Mesenchymal stem cell (in vitro differentiated cells and primary cell): ENCODE data around the gene SYTL3.

Experiments
- DNase-seq: peaks from one replicate; pipeline ENCODE4 v3.0.0-alpha.2; 2013
- H2AFZ ChIP-seq: one replicate; pipeline ENCODE4 v1.6.1; 2013; ENCODE audit warnings: low read depth, mild to moderate bottlenecking, control low read depth, inconsistent platforms, low read length, moderate library complexity
- H2AK5ac ChIP-seq: 2 replicates; pipeline ENCODE4 v1.6.1; 2013; ENCODE audit warnings: low read length, moderate library complexity, mild to moderate bottlenecking, inconsistent platforms; ENCODE audit not compliant: severe bottlenecking
- H2BK120ac ChIP-seq: one replicate; pipeline ENCODE4 v1.6.1; 2013; ENCODE audit warnings: low read depth, mild to moderate bottlenecking, inconsistent platforms, low read length, moderate library complexity
- H2BK12ac ChIP-seq, 2 experiments: one replicate each; pipeline ENCODE4 v1.6.1; 2013; ENCODE audit warnings: inconsistent platforms in 2 of 2, low read length in 2 of 2, mild to moderate bottlenecking in 2 of 2, moderate library complexity in 2 of 2, control low read depth in 1 of 2
- H2BK15ac ChIP-seq: one replicate; pipeline ENCODE4 v1.6.1; 2013; ENCODE audit warnings: mild to moderate bottlenecking, low read depth, inconsistent platforms; ENCODE audit not compliant: poor library complexity, severe bottlenecking
- H2BK5ac ChIP-seq: 2 replicates; pipeline ENCODE4 v1.6.1; 2013; ENCODE audit warnings: low read depth, mild to moderate bottlenecking, low read length, control low read depth, inconsistent platforms; ENCODE audit not compliant: poor library complexity, severe bottlenecking
- H3K14ac ChIP-seq, 2 experiments: one replicate each; pipeline ENCODE4 v1.6.1; 2013; ENCODE audit warnings: inconsistent platforms in 2 of 2, low read length in 2 of 2, control low read depth in 1 of 2, mild to moderate bottlenecking in 1 of 2, moderate library complexity in 1 of 2
- H3K18ac ChIP-seq, 2 experiments: one replicate each; pipeline ENCODE4 v1.6.1; 2013; ENCODE audit warnings: inconsistent platforms in 2 of 2, low read length in 2 of 2, control low read depth in 1 of 2, low read depth in 1 of 2, mild to moderate bottlenecking in 1 of 2
- H3K23ac ChIP-seq, 2 experiments: one replicate each; pipeline ENCODE4 v1.6.1; 2013; ENCODE audit warnings: inconsistent platforms in 2 of 2, low read length in 2 of 2, mild to moderate bottlenecking in 2 of 2, moderate library complexity in 2 of 2, control low read depth in 1 of 2
- H3K27ac ChIP-seq: 2 replicates; pipeline ENCODE4 v1.5.1; 2013; ENCODE audit warnings: mild to moderate bottlenecking, moderate library complexity, low read length, control low read depth, inconsistent platforms; ENCODE audit not compliant: poor library complexity, severe bottlenecking
- H3K27me3 ChIP-seq, 2 experiments: 2 replicates each; pipeline versions ENCODE4 v1.6.1 to v1.7.0; 2013; ENCODE audit warnings: low read length in 2 of 2, mild to moderate bottlenecking in 2 of 2, moderate library complexity in 2 of 2, control low read depth in 1 of 2, inconsistent platforms in 1 of 2; ENCODE audit not compliant: control insufficient read depth in 1 of 2, insufficient read depth in 1 of 2
- H3K36me3 ChIP-seq, 2 experiments: 2 replicates each; pipeline versions ENCODE4 v1.6.1 to v1.7.0; 2013; ENCODE audit warnings: low read length in 2 of 2, control low read depth in 1 of 2, inconsistent platforms in 1 of 2, low read depth in 1 of 2, mild to moderate bottlenecking in 1 of 2; ENCODE audit not compliant: insufficient read depth in 2 of 2, control insufficient read depth in 1 of 2
- H3K4ac ChIP-seq, 2 experiments: one replicate each; pipeline ENCODE4 v1.6.1; 2013; ENCODE audit warnings: inconsistent platforms in 2 of 2, low read length in 2 of 2, mild to moderate bottlenecking in 2 of 2, moderate library complexity in 2 of 2, control low read depth in 1 of 2, low read depth in 1 of 2
- H3K4me1 ChIP-seq: 2 replicates; pipeline ENCODE4 v1.6.1; 2013; ENCODE audit warnings: low read depth, low read length, control low read depth; ENCODE audit not compliant: control insufficient read depth, insufficient read depth
- H3K4me2 ChIP-seq: 2 replicates; pipeline ENCODE4 v1.6.1; 2013; ENCODE audit warnings: low read length, mild to moderate bottlenecking, inconsistent platforms; ENCODE audit not compliant: poor library complexity, severe bottlenecking
- H3K4me3 ChIP-seq, 2 experiments: 2 replicates each; pipeline versions ENCODE4 v1.5.1 to v1.7.0; 2013; ENCODE audit warnings: low read length in 2 of 2, mild to moderate bottlenecking in 2 of 2, control low read depth in 1 of 2, low read depth in 1 of 2; ENCODE audit not compliant: insufficient read depth in 1 of 2
- H3K79me1 ChIP-seq: replicated peaks from 2 replicates; pipeline ENCODE4 v1.6.1; 2013; ENCODE audit warnings: mild to moderate bottlenecking, control low read depth, low read length, inconsistent platforms; ENCODE audit not compliant: poor library complexity, severe bottlenecking
- H3K9ac ChIP-seq: 2 replicates; pipeline ENCODE4 v1.7.0; 2013; ENCODE audit warnings: mild to moderate bottlenecking, low read length, moderate library complexity
- H3K9me3 ChIP-seq: 2 replicates; pipeline ENCODE4 v1.7.0; 2013; ENCODE audit warnings: mild to moderate bottlenecking, low read length; ENCODE audit not compliant: control insufficient read depth
- H4K8ac ChIP-seq: one replicate; pipeline ENCODE4 v1.6.1; 2013; ENCODE audit warnings: inconsistent platforms, mild to moderate bottlenecking, low read length, moderate library complexity
- H4K91ac ChIP-seq: one replicate; pipeline ENCODE4 v1.6.1; 2013; ENCODE audit warnings: mild to moderate bottlenecking, low read length, inconsistent platforms
- WGBS: methylation state at CpG from one replicate; pipeline ENCODE4 v1.1.7; 2013; ENCODE audit warnings: mixed read lengths; 5-methylcytosine and 5-hydroxymethylcytosine counted together

SYTL3 gene

DNA sequence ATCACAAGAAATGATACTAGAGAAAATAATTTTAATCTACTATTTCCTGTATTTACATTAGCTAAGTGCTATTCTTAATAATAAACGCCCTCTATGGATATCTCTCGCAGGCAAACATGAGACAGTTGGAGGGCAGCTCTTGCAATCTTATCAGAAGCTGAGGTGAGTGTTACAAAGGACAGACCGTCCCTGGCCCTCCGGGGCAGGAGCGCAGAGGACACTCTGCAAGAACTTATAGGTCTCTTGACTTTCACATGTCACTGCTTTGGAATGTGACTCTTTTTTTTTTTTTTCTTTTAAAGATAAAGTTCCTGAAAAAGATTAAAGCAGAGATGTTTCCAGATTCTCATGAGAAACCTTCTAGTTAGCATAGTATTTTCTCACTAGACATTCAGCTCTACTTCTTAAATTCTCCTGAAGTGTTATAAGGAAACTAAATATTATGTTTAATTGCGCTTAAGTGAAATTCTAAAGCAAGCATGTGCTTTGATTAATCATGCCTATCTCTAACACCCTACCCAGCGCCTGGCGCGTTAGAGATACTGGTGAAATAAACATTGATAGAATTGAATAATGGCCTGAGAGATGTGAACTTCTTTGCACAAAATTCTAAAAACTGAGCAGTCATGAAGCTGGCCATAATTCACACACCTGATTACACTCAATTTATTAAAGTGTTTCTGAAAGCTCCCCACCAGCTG, 57.4 kb downstream of the SYTL3 start:
- H4K91ac ChIP-seq: no peak overlapping the region
- H2BK5ac ChIP-seq: no peak overlapping the region
- no peak overlapping the region for H3K14ac ChIP-seq
- H3K23ac ChIP-seq: no peak overlapping the region
- no peak overlapping the region for H3K4me3 ChIP-seq
- peak; percentile 67 for DNase-seq
- H3K4me1 ChIP-seq: peaks cover 19% of the 10 kb centered on the region
- H3K9ac ChIP-seq: peak overlapping the region; percentile 39
- H3K27ac ChIP-seq: no peak overlapping the region
- H3K9me3 ChIP-seq: no peaks in the 10 kb centered on the region
- H3K36me3 ChIP-seq: no peaks in the 10 kb centered on the region
- no peak overlapping the region for H3K4ac ChIP-seq
- no peak overlapping the region for H4K8ac ChIP-seq
- no peak overlapping the region for H3K18ac ChIP-seq
- no peak overlapping the region for H2AK5ac ChIP-seq
- H3K4me2 ChIP-seq: peak overlapping the region; percentile 51
- H2AFZ ChIP-seq: no peak overlapping the region
- H2BK12ac ChIP-seq: no peak overlapping the region
- no peaks in the 10 kb centered on the region for H3K27me3 ChIP-seq
- WGBS: 0% methylated on average over 5 of the region's 9 CpGs
- no peak overlapping the region for H2BK15ac ChIP-seq
- H3K79me1 ChIP-seq: no peaks in the 10 kb centered on the region
- no peak overlapping the region for H2BK120ac ChIP-seq

DNA sequence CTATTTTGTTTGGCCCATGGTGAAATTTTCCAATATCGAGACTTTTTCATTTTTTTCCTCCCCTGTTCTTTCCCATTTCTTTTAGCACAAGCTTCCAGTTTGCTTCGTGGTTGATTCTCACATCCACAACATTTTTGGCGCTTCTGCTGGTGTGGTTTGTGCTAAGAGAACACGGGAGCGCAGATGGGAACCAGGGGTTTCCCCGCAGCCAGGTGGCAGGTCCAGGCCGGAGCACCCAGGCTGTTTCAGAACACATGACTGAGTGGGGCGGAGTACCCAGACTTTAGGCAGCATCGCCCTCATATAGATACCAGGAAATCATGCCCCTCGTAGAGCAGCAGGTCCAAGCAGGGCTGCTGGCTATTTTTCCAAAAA, 58.0 kb downstream of the SYTL3 start:
- Histone ChIP-seq H2BK12ac (peak overlapping the region in 1 of 2 experiments; percentile 79), H4K91ac (peak overlapping the region; percentile 64), H3K4ac (peak overlapping the region in 1 of 2 experiments; percentile 68), H2AFZ (no peak overlapping the region), H3K9me3 (no peaks in the 10 kb centered on the region), H3K23ac (peak overlapping the region in 1 of 2 experiments; percentile 17), H4K8ac (no peak overlapping the region), H3K4me1 (peaks cover 19% of the 10 kb centered on the region), H3K27me3 (no peaks in the 10 kb centered on the region), H2AK5ac (peak overlapping the region; percentile 31), H3K9ac (peak overlapping the region; percentile 39), H3K18ac (peak overlapping the region in 1 of 2 experiments; percentile 68), H3K14ac (peak overlapping the region in 1 of 2 experiments; percentile 71), H2BK15ac (no peak overlapping the region), H3K79me1 (no peaks in the 10 kb centered on the region), H2BK120ac (no peak overlapping the region), H3K27ac (no peak overlapping the region), H2BK5ac (no peak overlapping the region), H3K4me3 (no peak overlapping the region), H3K36me3 (no peaks in the 10 kb centered on the region), H3K4me2 (no peak overlapping the region)
- no peak for DNase-seq
- 71% methylated on average over 10 of the region's 10 CpGs for WGBS

DNA sequence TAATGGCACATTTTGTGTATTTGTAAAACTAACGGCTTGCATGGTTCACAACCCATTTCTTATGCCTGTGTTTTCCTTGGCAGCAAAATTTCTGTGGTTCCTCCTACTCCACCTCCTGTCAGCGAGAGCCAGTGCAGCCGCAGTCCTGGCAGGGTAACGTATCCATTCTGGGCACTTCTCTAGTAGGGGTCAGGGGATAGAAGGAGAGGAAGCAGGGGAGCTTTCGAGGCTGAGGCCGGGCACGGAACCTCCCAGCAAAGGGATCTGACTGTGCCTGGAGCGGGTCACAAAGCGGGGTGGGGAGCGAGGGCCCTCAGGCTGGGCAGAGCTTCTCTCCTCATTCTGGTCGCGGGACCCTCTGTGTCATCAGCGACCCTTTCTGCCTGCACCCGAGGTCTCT, 58.4 kb downstream of the SYTL3 start:
- H4K91ac ChIP-seq: peak overlapping the region; percentile 18
- no peak overlapping the region for H3K9ac ChIP-seq
- no peak overlapping the region for H3K4me3 ChIP-seq
- H3K27me3 ChIP-seq: no peaks in the 10 kb centered on the region
- peaks cover 18% of the 10 kb centered on the region for H3K4me1 ChIP-seq
- 85% methylated on average over 14 of the region's 14 CpGs for WGBS
- H2BK12ac ChIP-seq: peak overlapping the region; percentile 1 to 38
- no peaks in the 10 kb centered on the region for H3K79me1 ChIP-seq
- no peak overlapping the region for H3K27ac ChIP-seq
- peak overlapping the region; percentile 98 for H2AK5ac ChIP-seq
- no peak overlapping the region for H2AFZ ChIP-seq
- peak overlapping the region; percentile 13 to 40 for H3K18ac ChIP-seq
- H2BK5ac ChIP-seq: no peak overlapping the region
- H2BK15ac ChIP-seq: no peak overlapping the region
- DNase-seq: no peak
- no peak overlapping the region for H3K4me2 ChIP-seq
- H3K23ac ChIP-seq: no peak overlapping the region
- no peaks in the 10 kb centered on the region for H3K36me3 ChIP-seq
- no peak overlapping the region for H2BK120ac ChIP-seq
- no peak overlapping the region for H3K14ac ChIP-seq
- peak overlapping the region; percentile 23 for H4K8ac ChIP-seq
- peak overlapping the region in 1 of 2 experiments; percentile 71 for H3K4ac ChIP-seq
- H3K9me3 ChIP-seq: no peaks in the 10 kb centered on the region

DNA sequence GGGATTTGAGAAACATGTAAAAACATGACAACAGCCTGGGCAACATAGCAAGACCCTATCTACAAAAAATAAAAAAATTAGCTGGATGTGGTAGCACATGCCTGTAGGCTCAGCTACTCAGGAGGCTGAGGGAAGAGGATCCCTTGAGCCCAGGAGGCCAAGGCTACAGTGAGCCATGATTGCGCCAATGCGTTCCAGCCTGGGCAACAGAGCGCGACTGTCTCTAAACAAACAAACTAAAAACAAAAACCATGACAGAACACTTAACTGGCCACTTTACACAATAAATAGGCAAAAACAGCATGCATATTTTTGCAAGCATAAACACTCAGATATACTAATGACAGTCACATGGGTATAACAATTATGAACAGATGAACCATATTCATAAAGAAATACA, 60.0 kb downstream of the SYTL3 start:
- WGBS: 100% methylated on average over 4 of the region's 4 CpGs

More for the DNA sequence above, 60.0 kb downstream of the SYTL3 start:
- Histone ChIP-seq H3K4me2 (no peak overlapping the region), H2AK5ac (no peak overlapping the region), H3K9ac (no peak overlapping the region), H2AFZ (no peak overlapping the region), H3K27ac (no peak overlapping the region), H2BK120ac (no peak overlapping the region), H2BK5ac (no peak overlapping the region), H2BK15ac (no peak overlapping the region), H3K9me3 (no peaks in the 10 kb centered on the region), H3K36me3 (no peaks in the 10 kb centered on the region), H3K4me1 (peaks cover 11% of the 10 kb centered on the region), H4K91ac (peak overlapping the region; percentile 28), H3K18ac (no peak overlapping the region), H3K14ac (no peak overlapping the region), H3K4ac (no peak overlapping the region), H3K79me1 (no peaks in the 10 kb centered on the region), H2BK12ac (no peak overlapping the region), H4K8ac (no peak overlapping the region), H3K4me3 (no peak overlapping the region), H3K27me3 (no peaks in the 10 kb centered on the region), H3K23ac (no peak overlapping the region)
- no peak for DNase-seq
